Sigmoid colon (tissue), 3 donors: Measurements from ENCODE around the gene RHOA.

Experiments
- CTCF ChIP-seq, 4 experiments: fragments of 450-650 bp in 3 of 4; fragments of 200-600 bp in 1 of 4; IDR thresholded peaks; one replicate each; pipeline ENCODE4 v1.5.1; 2016 to 2019; ENCODE audit warnings: antibody characterized with exemption in 4 of 4, mild to moderate bottlenecking in 3 of 4, moderate library complexity in 2 of 4
- POLR2A ChIP-seq, 2 donors: fragments of 450-650 bp; IDR thresholded peaks; one replicate each; pipeline ENCODE4 v1.6.1; 2016; ENCODE audit warnings: antibody characterized with exemption in 2 of 2, mild to moderate bottlenecking in 2 of 2, moderate library complexity in 2 of 2

- TF ChIP-seq POLR2A (IDR thresholded peaks at IDR 0.05) (no peak), CTCF (IDR thresholded peaks at IDR 0.05) (no peak)
Measured at GRCh38 chr3:49421890-49422378, 10.2 kb upstream of the RHOA start.
